Measurements from ENCODE around the gene RSPO3.

RSPO3 gene

GRCh38 chr6:127110712-127111111 lies 7.8 kb upstream of the RSPO3 start:
- Histone ChIP-seq H3K4me3 (ENCODE audit: low read depth in 1 of 2, low read length in 1 of 2) (no peak overlapping the region), H3K27ac (no peak overlapping the region), H3K27me3 (peaks cover 76% of the 10 kb centered on the region), H3K9me3 (no peaks in the 10 kb centered on the region), H3K4me1 (ENCODE audit: control insufficient read depth in 1 of 2, insufficient read depth in 1 of 2, low read depth in 1 of 2, low read length in 1 of 2) (no peaks in the 10 kb centered on the region), H3K36me3 (no peaks in the 10 kb centered on the region)
- TF ChIP-seq CTCF (IDR thresholded peaks at IDR 0.05): no peak

DNA sequence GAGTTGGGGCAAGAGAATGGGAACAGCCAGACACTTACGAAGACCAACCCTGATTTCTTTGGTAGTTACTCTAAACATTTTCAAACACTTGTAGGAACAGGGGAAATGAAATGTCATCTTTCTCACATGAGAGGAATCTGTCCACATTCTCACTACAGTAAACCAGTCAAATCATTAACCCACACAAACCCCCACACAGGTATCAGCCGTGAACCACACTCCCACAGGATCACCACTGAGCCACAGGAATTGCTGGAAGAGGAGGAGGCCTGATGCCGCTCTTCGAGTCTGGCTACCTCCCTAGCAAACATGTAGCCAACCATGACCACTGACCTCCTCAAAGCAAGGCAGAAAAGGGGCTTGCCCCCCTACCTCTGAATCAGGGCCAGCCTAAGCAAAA lies 6.9 kb upstream of the RSPO3 start:
- H3K36me3 ChIP-seq: no peaks in the 10 kb centered on the region
- no peak overlapping the region for H3K27ac ChIP-seq
- H3K27me3 ChIP-seq: peaks cover 76% of the 10 kb centered on the region
- no peaks in the 10 kb centered on the region for H3K9me3 ChIP-seq
- TF ChIP-seq CTCF (IDR thresholded peaks at IDR 0.05): no peak
- H3K4me3 ChIP-seq (ENCODE audit: low read depth in 1 of 2, low read length in 1 of 2): no peak overlapping the region
- H3K4me1 ChIP-seq (ENCODE audit: control insufficient read depth in 1 of 2, insufficient read depth in 1 of 2, low read depth in 1 of 2, low read length in 1 of 2): no peaks in the 10 kb centered on the region

- H3K4me3 ChIP-seq (ENCODE audit: low read depth in 1 of 2, low read length in 1 of 2): no peak overlapping the region
- H3K36me3 ChIP-seq: no peaks in the 10 kb centered on the region
- peaks cover 12 to 15% of the 10 kb centered on the region in 2 experiments for H3K4me1 ChIP-seq (ENCODE audit: control insufficient read depth in 1 of 2, insufficient read depth in 1 of 2, low read depth in 1 of 2, low read length in 1 of 2)
- H3K9me3 ChIP-seq: no peaks in the 10 kb centered on the region
- TF ChIP-seq CTCF (IDR thresholded peaks at IDR 0.05): no peak
- H3K27ac ChIP-seq: no peak overlapping the region
- peaks cover 81% of the 10 kb centered on the region for H3K27me3 ChIP-seq
These were observed 4.2 kb upstream of the RSPO3 start for GRCh38 chr6:127114214-127114760.

GRCh38 chr6:127115084-127115655 lies 3.3 kb upstream of the RSPO3 start:
- H3K36me3 ChIP-seq: no peaks in the 10 kb centered on the region
- TF ChIP-seq CTCF (IDR thresholded peaks at IDR 0.05): no peak

DNA sequence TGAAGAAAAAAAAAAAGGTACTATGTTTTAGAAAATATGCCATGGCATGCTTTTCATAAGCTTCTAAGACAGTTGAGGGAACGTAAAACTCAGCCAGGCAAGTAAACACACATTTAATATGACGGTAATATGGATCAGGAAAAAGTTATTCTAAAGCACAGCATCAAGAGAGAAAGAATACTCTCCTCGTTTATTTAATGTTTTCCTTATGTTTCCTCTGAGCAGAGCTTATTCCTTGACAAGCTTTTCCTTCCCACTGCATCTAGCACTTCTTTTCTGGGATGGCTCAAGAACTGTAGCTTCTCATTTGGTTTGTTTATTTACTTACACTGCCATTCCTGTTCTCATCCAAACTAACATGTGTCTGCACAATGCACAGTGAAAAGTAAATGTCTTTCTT lies 2.7 kb upstream of the RSPO3 start:
- H3K27ac ChIP-seq: no peak overlapping the region
- peaks cover 18 to 26% of the 10 kb centered on the region in 2 experiments for H3K4me1 ChIP-seq (ENCODE audit: control insufficient read depth in 1 of 2, insufficient read depth in 1 of 2, low read depth in 1 of 2, low read length in 1 of 2)
- H3K9me3 ChIP-seq: no peaks in the 10 kb centered on the region
- no peak for TF ChIP-seq CTCF (IDR thresholded peaks at IDR 0.05)
- H3K4me3 ChIP-seq (ENCODE audit: low read depth in 1 of 2, low read length in 1 of 2): no peak overlapping the region
- H3K36me3 ChIP-seq: no peaks in the 10 kb centered on the region
- H3K27me3 ChIP-seq: peaks cover 90% of the 10 kb centered on the region

More at GRCh38 chr6:127115084-127115655, 3.3 kb upstream of the RSPO3 start:
- peaks cover 89% of the 10 kb centered on the region for H3K27me3 ChIP-seq
- H3K27ac ChIP-seq: no peak overlapping the region
- no peak overlapping the region for H3K4me3 ChIP-seq (ENCODE audit: low read depth in 1 of 2, low read length in 1 of 2)
- no peaks in the 10 kb centered on the region for H3K9me3 ChIP-seq
- peaks cover 18 to 24% of the 10 kb centered on the region in 2 experiments for H3K4me1 ChIP-seq (ENCODE audit: control insufficient read depth in 1 of 2, insufficient read depth in 1 of 2, low read depth in 1 of 2, low read length in 1 of 2)

Data from neutrophil (primary cell).